Measurements from ENCODE around the gene WDR82.
A peak's percentile ranks its signal among the peaks of the same experiment; 100 is the strongest.

The WDR82 gene

DNA sequence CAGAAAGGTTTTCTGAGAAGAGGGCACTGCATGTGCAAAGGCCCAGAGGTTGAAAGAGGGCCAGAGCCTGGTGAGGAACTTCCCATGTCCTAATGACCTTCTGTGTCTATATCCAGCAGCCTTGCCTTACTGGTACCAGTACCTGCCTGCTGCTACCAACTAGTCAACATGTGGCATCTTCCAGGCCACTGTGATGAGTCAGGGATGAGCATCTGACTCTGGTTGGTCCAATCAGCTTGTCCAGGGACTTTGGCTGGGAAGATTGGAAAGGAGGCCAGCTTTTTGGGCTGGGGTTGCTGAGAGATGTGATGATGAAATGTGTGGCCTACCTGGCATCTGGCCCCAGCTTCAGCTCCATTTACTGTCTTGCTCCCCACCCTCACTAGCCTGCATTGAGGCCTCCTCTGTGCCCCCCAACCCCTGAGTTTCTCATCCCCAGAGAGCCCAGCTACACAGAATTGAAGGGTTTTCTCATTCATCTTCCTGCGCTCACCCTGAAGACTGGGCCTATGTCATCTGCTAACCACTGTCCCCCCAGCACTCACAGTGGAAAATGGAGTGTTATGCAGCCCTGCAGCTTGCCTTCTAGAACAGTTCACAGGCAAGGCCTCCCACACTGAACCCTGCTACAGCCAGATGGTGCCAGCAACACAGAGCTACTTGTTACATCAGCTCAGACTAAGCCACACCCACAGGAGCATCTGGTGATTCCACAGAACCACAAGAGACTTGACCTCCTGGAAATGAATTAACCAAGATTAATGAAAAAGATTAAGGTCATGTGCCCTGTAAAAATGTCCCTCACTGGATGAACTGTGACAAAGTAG lies 38.2 kb downstream of the WDR82 start:
- peak in 25 of 51 donors; percentile 16 to 74 (median 44) for DNase-seq

DNA sequence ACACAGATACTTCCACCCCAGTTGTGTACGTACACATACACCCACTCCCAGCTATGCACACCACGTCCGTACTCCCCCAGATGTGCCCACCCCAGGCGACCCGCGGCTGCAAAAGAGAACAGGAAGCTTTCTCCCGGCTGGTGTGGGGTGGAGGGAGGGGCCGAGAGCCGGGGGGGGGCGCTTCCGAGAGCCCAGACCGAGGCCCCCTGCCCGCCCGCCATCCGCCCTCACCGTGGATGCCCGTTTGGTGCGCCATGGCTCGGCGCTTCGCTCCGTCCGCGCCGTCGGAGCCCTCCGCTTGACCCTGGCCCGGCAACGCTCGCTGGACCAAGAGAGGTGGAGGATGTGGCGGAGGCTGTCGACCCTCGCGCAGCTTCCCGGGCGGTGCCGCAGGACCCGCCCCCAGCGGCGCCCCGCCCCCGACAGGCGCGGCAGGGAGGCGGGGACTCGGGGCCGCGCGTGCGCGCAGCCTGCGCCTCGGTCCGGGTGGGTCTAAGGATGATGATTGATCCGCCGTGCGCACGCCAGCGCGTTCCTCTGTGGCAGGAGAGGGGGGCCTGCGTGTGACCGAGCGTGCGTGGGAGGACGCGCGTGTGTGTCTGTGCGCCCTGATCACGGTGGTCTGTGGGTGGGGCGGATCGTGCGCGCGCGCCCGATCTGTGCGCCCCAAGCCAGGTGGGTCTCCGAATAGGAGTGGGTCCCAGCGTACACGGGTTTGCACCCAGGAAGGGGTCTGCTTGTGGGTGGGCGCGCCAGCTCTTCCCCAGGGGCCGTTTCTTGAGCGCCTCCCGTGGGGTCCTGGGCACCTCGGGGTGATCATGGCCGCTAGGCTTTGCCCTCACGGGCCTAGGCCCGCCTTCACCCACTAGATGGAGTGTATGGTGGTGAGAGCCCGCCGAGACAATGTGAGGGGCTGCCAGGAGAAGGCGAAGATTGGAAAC lies 39.4 kb downstream of the WDR82 start, which contains the start of gene TWF2:
TSS of gene TWF2 (minus strand) at position 398 of the 941 bp plus-strand sequence. CDS start at position 256, 142 bp downstream.
- DNase-seq, result peak in 46 of 51 donors; percentile 36 to 88 (median 68)

DNA sequence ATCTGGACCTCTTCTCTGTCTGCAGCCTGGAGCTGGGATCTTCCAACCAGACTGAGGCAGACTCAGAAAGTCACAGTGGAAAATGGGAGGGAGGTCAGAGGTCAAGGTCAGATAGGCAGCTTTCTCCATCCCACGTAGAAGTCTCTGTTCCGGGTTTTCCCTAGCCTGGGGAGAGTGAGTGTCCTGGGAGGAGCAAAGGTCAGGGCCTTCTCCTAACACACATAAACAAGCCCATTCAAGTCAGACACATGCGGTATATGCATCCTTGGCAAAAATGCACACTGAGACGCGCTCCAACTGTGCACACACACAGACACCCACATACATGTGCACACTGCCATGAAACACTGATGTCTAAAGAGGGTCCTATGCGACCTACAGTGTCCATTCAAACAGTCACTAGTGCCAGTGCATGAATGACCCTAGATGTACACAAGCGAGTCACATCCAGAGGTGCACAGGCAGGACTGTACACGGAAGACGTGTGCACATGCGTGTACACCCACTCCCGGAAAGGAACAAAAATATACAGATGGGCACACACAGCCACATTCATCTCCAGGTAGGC lies 40.2 kb downstream of the WDR82 start:
- peak in 1 of 51 donors; percentile 54 for DNase-seq

DNA sequence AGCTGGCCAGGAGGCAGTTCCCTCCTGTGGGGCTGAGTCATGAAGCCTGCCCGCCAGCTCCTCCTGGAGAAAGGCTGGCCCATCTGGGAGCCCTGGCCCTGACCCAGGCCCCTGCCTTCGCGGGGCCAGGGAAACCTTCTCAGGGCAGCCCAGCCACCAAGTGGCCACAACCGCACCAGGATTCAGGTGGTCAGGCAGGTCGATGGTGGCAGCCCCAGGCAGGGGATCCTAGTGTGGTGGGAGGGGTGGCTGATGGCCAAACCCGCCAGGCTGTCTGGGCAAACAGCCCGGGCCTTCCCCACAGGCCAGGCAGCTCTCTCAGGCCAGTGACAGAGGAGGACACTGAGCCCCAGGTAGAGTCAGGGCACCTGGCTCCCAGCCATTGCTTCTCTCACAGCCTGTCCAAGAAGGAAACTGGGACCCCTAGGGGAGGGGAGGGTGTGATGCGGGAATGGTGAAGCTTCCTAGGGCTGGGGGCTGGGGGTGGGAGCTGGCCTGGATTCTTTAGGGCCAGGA lies 40.7 kb downstream of the WDR82 start:
- DNase-seq, result peak in 39 of 51 donors; percentile 16 to 81 (median 62)

DNA sequence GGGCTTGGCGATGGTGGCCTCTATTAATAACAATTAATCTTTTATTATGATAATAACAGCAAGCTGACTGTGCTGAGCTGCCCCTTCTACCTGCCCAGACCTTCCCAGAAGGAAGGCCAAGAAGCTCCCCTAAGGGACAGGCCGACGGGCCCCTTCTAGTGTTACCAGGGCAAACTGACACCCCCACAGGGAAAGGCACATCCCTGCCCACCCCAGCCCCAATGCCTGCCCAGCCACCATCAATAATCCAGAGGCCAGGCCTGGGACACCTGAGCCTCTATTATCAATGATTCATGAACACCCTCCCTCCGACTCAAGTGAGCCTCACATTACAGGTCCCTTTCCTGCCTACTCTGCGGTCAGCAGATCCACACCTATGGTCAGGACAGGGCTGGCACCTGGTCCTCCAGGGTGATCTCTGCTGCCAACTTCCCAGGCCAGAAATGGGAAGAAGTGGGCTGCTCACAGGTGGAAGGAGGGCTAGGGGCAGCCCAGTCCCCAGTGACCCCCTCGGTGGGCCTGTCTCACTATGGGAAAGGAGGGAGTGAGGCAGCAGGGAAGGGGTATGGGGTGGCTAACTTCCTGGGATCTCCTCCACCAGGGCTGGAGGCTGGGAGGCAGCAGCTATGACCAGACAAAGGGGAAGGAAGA lies 41.3 kb downstream of the WDR82 start:
- DNase-seq, result no peak

DNA sequence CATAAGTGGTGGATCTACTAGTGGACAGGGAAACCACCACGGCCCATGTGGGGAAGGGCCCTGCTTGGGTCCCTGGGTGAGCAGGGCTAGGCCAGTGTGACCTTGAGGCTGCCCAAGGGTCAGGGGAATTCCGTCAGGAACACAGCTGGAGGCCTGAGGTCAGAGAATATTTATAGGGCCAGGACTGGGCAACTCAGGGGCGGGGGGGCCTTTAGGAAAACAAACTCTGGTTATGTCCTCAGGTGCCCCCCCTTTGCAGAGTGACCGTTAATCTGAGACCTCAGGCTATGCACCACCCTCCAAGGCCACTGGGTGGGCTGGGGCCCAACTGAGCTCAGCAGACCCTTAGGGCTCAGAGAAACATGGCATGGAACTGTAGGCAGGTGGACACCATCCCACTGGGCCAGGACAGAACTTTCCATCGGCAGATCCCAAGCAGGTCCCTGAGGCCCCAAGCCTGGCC lies 42.0 kb downstream of the WDR82 start:
- DNase-seq, result no peak

DNA sequence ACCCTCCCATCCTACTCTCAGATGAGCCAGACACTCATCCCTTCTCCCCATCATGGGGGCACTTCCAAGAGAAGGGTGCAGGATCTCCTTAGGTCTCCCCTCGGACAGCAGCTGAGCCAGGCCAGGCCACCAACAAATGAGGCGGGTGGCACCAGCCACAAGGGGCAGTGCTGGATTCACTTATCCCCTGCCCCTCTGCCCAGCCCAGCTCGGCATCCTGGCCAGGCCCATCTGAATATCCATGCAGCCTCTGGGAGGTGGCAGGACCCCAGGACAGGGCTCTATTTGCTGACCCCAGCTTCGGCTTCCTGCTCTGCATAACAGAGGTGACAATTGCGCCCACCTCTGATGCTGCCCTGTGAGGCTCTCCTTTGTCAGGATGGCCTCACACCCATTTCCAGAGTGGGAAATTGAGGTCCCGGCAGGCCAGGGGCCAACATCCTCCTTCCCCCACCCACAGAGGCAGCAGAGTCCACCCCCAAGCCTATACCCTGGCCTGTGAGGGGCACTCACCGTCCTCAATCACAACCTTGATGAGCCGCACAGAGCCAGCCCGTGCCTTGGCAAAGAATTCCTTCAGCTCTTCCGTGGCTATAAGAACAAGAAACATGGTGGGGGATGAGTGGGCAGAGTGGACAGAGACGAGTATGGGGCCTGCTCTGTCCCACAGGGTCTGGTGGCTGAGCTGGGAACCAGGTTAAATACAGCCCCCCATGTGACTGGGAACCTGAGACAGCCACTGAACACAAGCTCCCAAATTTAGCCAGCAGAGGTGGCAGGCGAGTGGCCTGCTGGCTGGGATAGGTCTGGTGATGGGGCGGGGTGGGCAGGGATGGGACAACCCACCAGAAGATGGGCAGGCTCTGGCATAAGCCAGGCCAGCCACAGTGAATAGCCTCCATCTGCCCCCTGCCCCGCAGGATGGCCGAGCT lies 43.7 kb downstream of the WDR82 start:
- DNase-seq, result no peak

DNA sequence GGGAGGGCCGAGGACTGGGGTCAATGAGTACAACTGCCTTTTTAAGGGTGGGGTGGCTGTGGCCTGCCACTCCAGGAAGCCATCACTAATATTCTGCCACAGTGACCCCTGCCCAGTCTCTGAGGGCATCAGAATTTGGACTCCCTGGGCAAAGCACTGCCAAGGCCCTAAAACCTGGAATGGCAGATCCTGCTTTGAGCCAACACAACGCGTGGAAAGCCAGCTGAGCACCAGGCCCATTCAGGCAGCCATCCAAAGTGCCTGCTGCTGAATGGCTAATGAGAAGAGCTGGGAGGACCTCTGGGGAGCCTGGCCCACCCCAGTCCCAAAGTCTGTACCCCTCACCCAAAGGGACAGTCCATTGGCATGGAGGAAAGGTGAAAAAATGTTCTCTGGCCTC lies 44.5 kb downstream of the WDR82 start:
- DNase-seq, result peak in 26 of 51 donors; percentile 14 to 66 (median 42)

DNA sequence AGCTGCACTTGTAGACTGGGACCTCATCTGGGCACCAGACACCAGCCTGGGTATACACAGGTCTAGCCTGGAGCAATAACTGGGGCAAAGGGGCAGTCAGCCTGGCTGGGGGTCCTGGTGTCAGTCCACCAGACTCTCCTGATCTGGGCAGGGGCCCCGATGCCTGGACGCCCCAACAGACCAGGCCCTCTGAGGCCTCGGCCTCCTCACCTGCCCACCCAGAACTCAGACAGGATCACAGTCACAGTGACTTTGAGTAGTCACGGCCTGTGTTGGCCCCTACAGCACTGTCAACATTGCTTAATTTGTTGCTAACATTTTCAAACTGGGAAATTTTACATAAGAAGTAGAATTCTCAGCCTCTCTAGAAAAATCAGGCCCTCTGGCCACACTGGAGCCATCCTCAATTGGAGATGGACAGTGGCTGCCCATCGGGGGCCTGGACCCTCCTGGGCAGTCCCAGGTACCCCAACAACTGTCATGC lies 45.3 kb downstream of the WDR82 start:
- no peak for DNase-seq

DNA sequence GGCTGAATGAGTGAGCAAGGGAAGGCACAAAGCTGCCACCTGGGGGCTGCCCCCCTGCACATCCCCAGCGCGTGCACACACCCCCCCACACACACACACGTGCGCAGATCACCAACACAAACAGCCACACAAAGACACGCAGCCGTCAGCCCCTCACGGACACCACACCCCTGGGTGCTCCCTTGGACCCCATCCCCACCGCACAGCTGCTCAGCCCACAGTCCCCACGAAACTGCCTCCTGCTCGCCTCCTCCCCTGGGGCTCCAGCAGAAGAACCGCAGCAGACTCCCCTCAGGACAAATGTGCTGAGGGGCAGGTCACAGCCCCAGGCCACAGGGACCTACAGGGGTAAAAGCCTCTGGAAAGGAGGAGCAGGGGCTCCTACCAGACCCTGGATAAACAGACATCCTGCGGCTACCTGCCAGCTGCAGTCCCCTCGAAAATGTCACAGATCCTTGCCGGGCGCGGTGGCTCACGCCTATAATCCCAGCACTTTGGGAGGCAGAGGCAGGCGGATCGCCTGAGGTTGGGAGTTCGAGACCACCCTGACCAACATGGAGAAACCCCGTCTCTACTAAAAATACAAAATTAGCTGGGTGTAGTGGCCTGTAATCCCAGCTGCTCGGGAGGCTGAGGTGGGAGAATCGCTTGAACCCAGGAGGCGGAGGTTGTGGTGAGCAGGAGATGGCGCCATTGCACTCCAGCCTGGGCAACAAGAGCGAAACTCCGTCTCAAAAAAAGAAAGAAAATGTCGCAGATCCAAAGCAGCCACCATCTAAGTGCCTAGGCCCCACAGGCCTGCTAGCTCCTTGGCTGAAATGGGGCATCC lies 46.0 kb downstream of the WDR82 start:
- no peak for DNase-seq

DNA sequence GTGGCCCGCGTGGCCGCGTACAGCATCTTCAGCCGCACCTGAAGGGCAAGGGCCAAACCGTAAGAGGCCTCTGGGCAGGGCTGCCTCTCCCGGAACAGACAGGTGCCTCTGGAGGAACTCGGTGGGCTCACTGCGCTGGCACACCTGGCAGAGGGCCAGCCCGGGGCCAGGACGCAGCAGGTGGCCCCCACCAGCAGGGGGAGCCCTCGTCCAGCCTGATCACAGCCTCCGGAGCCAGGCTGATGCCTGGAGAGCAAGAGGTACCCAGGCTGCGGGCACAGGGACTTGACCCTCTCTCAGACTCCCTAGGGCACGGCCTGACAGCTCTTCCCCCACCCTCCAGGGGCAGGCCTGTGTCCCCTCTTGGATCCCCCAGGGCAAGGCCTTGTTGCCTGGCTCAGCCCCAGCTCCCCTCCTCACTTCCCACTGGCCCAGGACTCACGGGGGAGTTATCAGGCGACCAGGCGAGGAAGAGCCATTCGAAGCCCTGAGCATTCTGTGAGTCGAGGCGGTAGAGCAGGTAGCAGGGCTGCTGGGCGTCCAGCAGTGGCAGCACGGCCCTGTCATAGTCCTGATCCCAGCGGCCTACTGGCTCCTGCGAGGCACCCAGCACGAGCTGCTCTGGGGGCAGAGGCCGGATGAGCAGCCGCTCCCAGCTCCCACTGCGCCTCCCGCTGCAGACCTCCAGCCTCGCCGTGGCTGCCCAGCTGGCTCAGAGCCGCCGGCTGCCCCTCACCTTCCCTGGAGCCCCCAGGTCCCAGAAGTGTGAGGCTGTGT lies 46.8 kb downstream of the WDR82 start:
- peak in 21 of 51 donors; percentile 16 to 63 (median 31) for DNase-seq

DNA sequence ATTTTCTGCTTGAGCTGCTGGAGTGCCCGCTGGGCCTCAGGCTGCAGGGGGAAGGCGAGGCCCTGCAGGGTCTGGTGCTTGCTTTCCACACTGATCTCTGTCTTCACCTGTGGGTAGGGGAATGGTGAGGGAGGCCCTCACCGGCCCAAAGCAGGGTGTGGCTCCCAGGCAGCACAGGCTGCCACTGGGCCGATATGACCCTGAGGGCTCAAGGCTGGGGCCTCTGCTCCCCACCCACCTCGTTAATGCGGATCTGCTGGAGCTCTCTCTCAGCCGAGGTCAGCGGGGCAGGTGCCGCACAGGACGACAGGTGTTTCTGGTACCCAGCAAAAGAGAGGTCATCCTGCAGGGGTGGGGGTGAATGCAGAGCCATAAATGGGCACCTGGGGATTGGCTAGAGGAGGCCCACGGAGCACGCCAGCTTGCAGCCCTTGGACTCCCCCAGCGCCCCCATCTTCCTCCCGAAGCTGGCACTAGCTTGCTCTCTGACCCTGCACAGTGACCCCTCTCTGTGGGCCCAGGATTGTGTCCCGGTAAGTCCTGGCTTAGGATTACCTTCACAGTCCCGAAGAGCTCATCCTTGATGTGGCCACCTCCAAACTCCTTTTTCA lies 47.5 kb downstream of the WDR82 start:
- DNase-seq, result no peak

DNA sequence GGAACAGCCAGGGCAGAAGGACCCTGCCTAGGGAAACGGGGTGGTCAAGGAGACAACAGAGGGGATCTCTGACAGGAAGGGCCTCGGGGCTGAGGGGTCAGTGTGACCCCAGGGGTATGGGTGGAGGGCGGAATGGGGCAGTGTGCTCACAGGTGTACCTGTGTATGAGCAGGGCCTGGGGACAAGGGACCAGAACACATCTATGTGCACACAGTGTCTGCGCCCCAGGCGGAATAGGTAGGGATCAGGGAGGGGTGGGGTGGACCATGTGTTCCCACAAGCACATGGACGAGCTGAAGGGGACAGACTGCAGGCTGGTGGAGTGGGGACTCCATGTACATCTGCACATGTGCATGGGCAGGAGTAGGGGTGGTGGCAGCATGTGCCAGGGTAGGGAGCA lies 48.0 kb downstream of the WDR82 start:
- no peak for DNase-seq

DNA sequence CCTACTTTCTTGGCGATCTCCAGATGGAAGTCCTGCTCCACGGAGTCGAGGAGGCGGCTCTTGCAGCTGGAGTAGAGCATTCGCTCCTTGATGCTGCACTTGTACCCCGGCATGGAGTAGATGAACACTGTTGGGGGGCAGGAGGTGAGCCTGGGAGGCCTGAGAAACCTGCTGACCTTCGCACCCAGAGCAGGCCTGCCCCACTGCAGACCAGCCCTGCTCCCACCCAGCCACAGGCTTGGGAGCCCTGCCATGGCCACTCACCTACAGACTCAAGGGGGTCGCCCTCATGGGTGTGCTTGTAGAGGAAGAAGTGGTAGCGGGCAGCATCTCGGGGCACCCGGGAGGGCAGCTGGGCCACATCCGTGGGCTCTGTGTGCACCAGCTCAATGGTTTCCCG lies 48.8 kb downstream of the WDR82 start:
- DNase-seq, result no peak

DNA sequence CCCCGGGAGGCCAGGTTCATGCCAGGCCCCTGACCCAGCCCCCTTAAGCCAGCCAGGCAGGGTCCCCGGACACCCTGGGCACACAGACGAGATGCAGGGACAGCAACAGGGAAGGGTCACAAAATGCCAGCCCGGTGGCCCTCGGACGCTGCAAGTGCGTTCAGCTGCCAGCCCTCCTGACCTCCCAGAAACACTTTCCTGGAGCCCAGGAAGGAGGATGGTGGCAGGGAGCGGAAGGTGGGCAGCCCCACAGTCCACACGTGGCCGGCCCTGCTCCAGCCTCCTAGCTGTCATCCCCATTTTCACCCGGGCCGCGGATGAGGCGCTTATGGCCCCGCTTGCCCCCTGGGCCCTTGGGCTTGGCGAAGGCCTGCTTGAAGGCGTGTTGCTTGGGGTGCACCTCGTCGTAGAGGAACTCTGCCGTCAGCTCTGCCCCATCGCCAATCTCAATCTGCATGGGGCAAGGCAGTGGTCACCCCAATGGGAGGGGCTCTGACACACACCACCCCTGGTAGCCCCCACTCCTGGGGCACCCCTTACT lies 49.6 kb downstream of the WDR82 start:
- no peak for DNase-seq

DNA sequence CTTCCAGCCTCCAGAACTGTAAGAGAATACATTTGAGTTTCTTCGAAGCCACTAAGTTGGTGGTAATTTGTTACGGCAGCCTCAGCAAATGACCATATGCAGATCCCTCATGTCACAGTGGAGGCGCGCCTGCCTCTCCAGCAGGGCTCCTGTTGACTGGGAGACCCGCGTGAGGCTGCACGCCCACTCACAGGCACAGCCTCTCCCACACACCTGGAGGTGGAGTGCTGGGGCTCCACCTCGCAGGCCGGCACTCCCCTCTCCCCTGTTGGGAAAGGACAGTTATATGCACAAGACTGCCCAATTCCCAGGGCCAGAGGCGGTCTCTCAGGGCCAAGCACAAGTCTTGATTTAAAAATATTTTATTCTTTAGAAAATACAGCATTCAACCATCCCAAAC lies 50.2 kb downstream of the WDR82 start:
- no peak for DNase-seq

DNA sequence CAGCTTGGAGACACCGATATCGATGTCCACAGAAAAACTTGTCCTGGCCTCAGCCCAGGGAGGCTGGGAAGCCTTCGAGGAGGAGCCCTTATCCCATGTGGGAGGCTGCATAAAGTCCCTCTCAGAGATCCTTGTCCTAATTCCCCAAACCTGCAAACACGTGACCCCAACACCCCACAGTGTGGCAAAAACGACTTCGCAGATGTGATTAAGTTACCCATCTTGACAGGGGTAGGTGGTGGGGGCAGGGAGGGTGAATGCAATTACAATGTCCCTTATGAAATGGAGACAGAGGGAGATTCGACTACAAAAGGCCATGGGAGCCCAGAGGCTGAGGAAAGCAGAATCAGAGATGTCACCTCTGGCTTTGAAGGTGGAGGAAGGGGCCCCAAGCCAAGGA lies 50.7 kb downstream of the WDR82 start:
- no peak for DNase-seq

Data from hypothalamus (tissue), 51 donors.